GM23338 (cell line): ENCODE data around the gene RAP1GAP2. TPM values are rescaled to one million over a fixed set of nuclear protein-coding genes. Genes with fewer than 3 reads are reported as not detected.

Experiments used
- ATAC-seq: fragments of 200-7000 bp; cut with Tn5 transposase; 3 replicates; pipeline ENCODE4 v1.9.1; 2020
- DNase-seq: peaks from one replicate; pipeline ENCODE4 v3.0.0-alpha.2; 2015; ENCODE audit warnings: low spot score
- H2AFZ ChIP-seq: fragments of 200-600 bp; sonication (generic); 2 replicates; pipeline ENCODE4 v1.8.0; 2016; ENCODE audit warnings: antibody characterized with exemption, mild to moderate bottlenecking, moderate library complexity
- H3F3A ChIP-seq: fragments of 200-600 bp; sonication (generic); replicated peaks from 2 replicates; pipeline ENCODE4 v1.8.0; 2017; ENCODE audit warnings: antibody characterized with exemption, mixed run types, low read depth
- H3K27ac ChIP-seq: fragments of 200-600 bp; sonication (generic); 2 replicates; pipeline ENCODE4 v1.6.1; 2016; ENCODE audit warnings: low read depth
- H3K27me3 ChIP-seq: fragments of 200-600 bp; sonication (generic); 2 replicates; pipeline ENCODE4 v1.8.0; 2016; ENCODE audit warnings: mild to moderate bottlenecking, mixed run types, moderate library complexity; ENCODE audit not compliant: insufficient read depth
- H3K36me3 ChIP-seq: fragments of 200-600 bp; sonication (generic); 2 replicates; pipeline ENCODE4 v1.8.0; 2016; ENCODE audit warnings: mild to moderate bottlenecking; ENCODE audit not compliant: insufficient read depth
- H3K4me1 ChIP-seq: fragments of 200-600 bp; sonication (generic); 2 replicates; pipeline ENCODE4 v1.8.0; 2016; ENCODE audit warnings: mild to moderate bottlenecking, moderate library complexity; ENCODE audit not compliant: insufficient read depth
- H3K4me2 ChIP-seq: fragments of 200-600 bp; sonication (generic); 2 replicates; pipeline ENCODE4 v1.7.1; 2017; ENCODE audit warnings: mixed run types
- H3K4me3 ChIP-seq: fragments of 200-600 bp; sonication (generic); 2 replicates; pipeline ENCODE4 v1.6.1; 2016; ENCODE audit warnings: mixed run types
- H3K79me2 ChIP-seq: fragments of 200-600 bp; sonication (generic); replicated peaks from 2 replicates; pipeline ENCODE4 v1.8.0; 2017; ENCODE audit warnings: mild to moderate bottlenecking; ENCODE audit not compliant: insufficient read depth
- H3K9me2 ChIP-seq: fragments of 200-600 bp; sonication (generic); 2 replicates; pipeline ENCODE4 v1.8.0; 2017; ENCODE audit not compliant: insufficient read depth
- H4K20me1 ChIP-seq: fragments of 200-600 bp; sonication (generic); replicated peaks from 2 replicates; pipeline ENCODE4 v1.8.0; 2017; ENCODE audit warnings: mild to moderate bottlenecking; ENCODE audit not compliant: insufficient read depth
- H3K27ac Mint-ChIP-seq: 2 replicates; pipeline ENCODE4 v1.8.0; 2020; ENCODE audit warnings: inconsistent platforms, mild to moderate bottlenecking, moderate library complexity, mixed read lengths
- H3K27me3 Mint-ChIP-seq: 3 replicates; pipeline ENCODE4 v1.8.0; 2022; ENCODE audit warnings: low read depth, mild to moderate bottlenecking, moderate library complexity, mixed read lengths, inconsistent platforms; ENCODE audit not compliant: insufficient read depth, poor library complexity
- H3K36me3 Mint-ChIP-seq: 3 replicates; pipeline ENCODE4 v1.8.0; 2021; ENCODE audit warnings: low read depth, mild to moderate bottlenecking, inconsistent platforms, moderate library complexity, mixed read lengths
- H3K4me1 Mint-ChIP-seq: 3 replicates; pipeline ENCODE4 v1.8.0; 2020; ENCODE audit warnings: mild to moderate bottlenecking, inconsistent platforms, mixed read lengths
- H3K4me3 Mint-ChIP-seq: 3 replicates; pipeline ENCODE4 v1.8.0; 2021; ENCODE audit warnings: moderate library complexity, mild to moderate bottlenecking, inconsistent platforms, mixed read lengths
- H3K9me3 Mint-ChIP-seq: 3 replicates; pipeline ENCODE4 v1.8.0; 2020; ENCODE audit warnings: moderate library complexity, mild to moderate bottlenecking, inconsistent platforms, mixed read lengths
- CREB1 ChIP-seq: fragments of 250-450 bp; sonication (Bioruptor Pico); IDR thresholded peaks from 2 replicates; pipeline ENCODE4 v1.5.0; 2020; ENCODE audit warnings: low read depth, mild to moderate bottlenecking, moderate library complexity
- CTCF ChIP-seq, 2 experiments: fragments of 200-600 bp in 1 of 2; sonication (generic) in 1 of 2; conservative IDR thresholded peaks; 2 replicates each; pipeline versions ENCODE4 v1.5.1 to v1.6.1; 2016 to 2017; ENCODE audit warnings: antibody characterized with exemption in 2 of 2, low read depth in 2 of 2, mild to moderate bottlenecking in 2 of 2, moderate library complexity in 1 of 2
- ETS1 ChIP-seq: IDR thresholded peaks from 2 replicates; pipeline ENCODE4 v1.6.1; 2016; ENCODE audit warnings: antibody characterized with exemption
- EZH2 ChIP-seq: fragments of 200-600 bp; sonication (generic); IDR thresholded peaks from one replicate; pipeline ENCODE4 v1.8.0; 2017; ENCODE audit warnings: antibody characterized with exemption, mild to moderate bottlenecking, low read depth; ENCODE audit not compliant: unreplicated experiment
- EZH2phosphoT487 ChIP-seq: fragments of 200-600 bp; sonication (generic); IDR thresholded peaks from one replicate; pipeline ENCODE4 v1.8.1; 2018; ENCODE audit warnings: antibody characterized with exemption; ENCODE audit not compliant: unreplicated experiment
- JUNB ChIP-seq: IDR thresholded peaks from one replicate; pipeline ENCODE4 v1.6.1; 2016; ENCODE audit warnings: antibody characterized with exemption; ENCODE audit not compliant: unreplicated experiment
- NANOG ChIP-seq: IDR thresholded peaks from 2 replicates; pipeline ENCODE4 v1.6.1; 2016; ENCODE audit warnings: antibody characterized with exemption, borderline replicate concordance
- POLR2AphosphoS5 ChIP-seq: IDR thresholded peaks from 2 replicates; pipeline ENCODE4 v1.6.1; 2016; ENCODE audit warnings: antibody characterized with exemption, low read depth
- REST ChIP-seq: IDR thresholded peaks from one replicate; pipeline ENCODE4 v1.6.1; 2018; ENCODE audit warnings: antibody characterized with exemption; ENCODE audit not compliant: unreplicated experiment
- STAT1 ChIP-seq: IDR thresholded peaks from one replicate; pipeline ENCODE4 v1.6.1; 2016; ENCODE audit warnings: antibody characterized with exemption; ENCODE audit not compliant: unreplicated experiment
- ZNF114 ChIP-seq: fragments of 250-450 bp; sonication (Bioruptor Pico); IDR thresholded peaks from 2 replicates; pipeline ENCODE4 v1.5.0; 2020; ENCODE audit warnings: mild to moderate bottlenecking, moderate library complexity
- ZNF331 ChIP-seq: fragments of 250-450 bp; sonication (Bioruptor Pico); IDR thresholded peaks from 2 replicates; pipeline ENCODE4 v1.5.0; 2020; ENCODE audit warnings: low read depth, mild to moderate bottlenecking, moderate library complexity
- ZNF462 ChIP-seq: fragments of 250-450 bp; sonication (Bioruptor Pico); IDR thresholded peaks from 2 replicates; pipeline ENCODE4 v1.5.0; 2020; ENCODE audit warnings: mild to moderate bottlenecking, moderate library complexity
- polyA plus RNA-seq: library from polyadenylated mRNA; unstranded; fragments of >200 nt; fragmentation: Nextera tagmentation; extraction: Ambion mirVana; gene quantifications from 2 replicates; pipeline ENCODE4 v1.2.1, GENCODE V29; 2016
- total RNA-seq: library from RNA; depleted of rRNA; stranded (reverse); fragments of >200 nt; shearing (Covaris generic); gene quantifications from 2 replicates; pipeline ENCODE4 v1.2.3, GENCODE V29; 2014

RAP1GAP2 gene
- total and polyA plus RNA-seq, 2 experiments from 2014 or later: 17.8 to 46.1 TPM

GRCh38 chr17:3030096-3030495, 233.9 kb downstream of the RAP1GAP2 start:
- H3K27me3 ChIP-seq: no peaks in the 10 kb centered on the region
- no peak overlapping the region for H3K4me3 ChIP-seq
- H3K27ac ChIP-seq: no peak overlapping the region
- DNase-seq: no peak
- H3K4me1 ChIP-seq: no peaks in the 10 kb centered on the region
- Mint-ChIP-seq H3K27me3 (peaks cover 11% of the 10 kb centered on the region), H3K4me1 (no peaks in the 10 kb centered on the region), H3K4me3 (no peak overlapping the region), H3K27ac (no peak overlapping the region), H3K36me3 (peaks cover 28% of the 10 kb centered on the region), H3K9me3 (no peaks in the 10 kb centered on the region)
- peaks cover 14% of the 10 kb centered on the region for H3K36me3 ChIP-seq
- no peak for ATAC-seq
- TF ChIP-seq CREB1: no peak
- TF ChIP-seq NANOG: no peak
- no peak for TF ChIP-seq STAT1
- TF ChIP-seq POLR2AphosphoS5: no peak
- TF ChIP-seq REST: no peak
- TF ChIP-seq JUNB: no peak
- no peak for TF ChIP-seq EZH2
- no peak for TF ChIP-seq ZNF114
- TF ChIP-seq ZNF331 (CRISPR knock-in tag): no peak
- no peak for TF ChIP-seq CTCF (conservative IDR thresholded peaks at IDR 0.05; ENCODE audit: low read depth in 2 of 2)
- TF ChIP-seq ZNF462 (CRISPR knock-in tag): no peak
- TF ChIP-seq ETS1: no peak
- no peak for TF ChIP-seq EZH2phosphoT487
- no peak overlapping the region for H2AFZ ChIP-seq
- H4K20me1 ChIP-seq: no peaks in the 10 kb centered on the region
- H3K9me2 ChIP-seq: no peaks in the 10 kb centered on the region
- no peak overlapping the region for H3K4me2 ChIP-seq
- no peaks in the 10 kb centered on the region for H3F3A ChIP-seq
- H3K79me2 ChIP-seq: no peaks in the 10 kb centered on the region
